Neural progenitor cell (in vitro differentiated cells): ENCODE data around the gene AKAP8. TPM values are rescaled to one million over a fixed set of nuclear protein-coding genes. Genes with fewer than 3 reads are reported as not detected.

Experiments used
- DNase-seq: peaks from one replicate; pipeline ENCODE4 v3.0.0-alpha.2; 2016; ENCODE audit warnings: low spot score
- H2AFZ ChIP-seq: fragments of 200-600 bp; sonication (generic); replicated peaks from 2 replicates; pipeline ENCODE4 v1.6.1; 2016; ENCODE audit warnings: antibody characterized with exemption
- H3F3A ChIP-seq: fragments of 200-600 bp; sonication (generic); 2 replicates; pipeline ENCODE4 v1.6.1; 2016; ENCODE audit warnings: antibody characterized with exemption, low read depth
- H3K27ac ChIP-seq: fragments of 200-600 bp; sonication (generic); 2 replicates; pipeline ENCODE4 v1.5.1; 2016; ENCODE audit warnings: mild to moderate bottlenecking
- H3K27me3 ChIP-seq: fragments of 200-600 bp; sonication (generic); 2 replicates; pipeline ENCODE4 v1.6.1; 2016; ENCODE audit warnings: mild to moderate bottlenecking, moderate library complexity
- H3K36me3 ChIP-seq: fragments of 200-600 bp; sonication (generic); 2 replicates; pipeline ENCODE4 v1.5.1; 2016
- H3K4me1 ChIP-seq: fragments of 200-600 bp; sonication (generic); 2 replicates; pipeline ENCODE4 v1.6.1; 2016; ENCODE audit warnings: mixed run types
- H3K4me2 ChIP-seq: fragments of 200-600 bp; sonication (generic); 2 replicates; pipeline ENCODE4 v1.6.1; 2016
- H3K4me3 ChIP-seq: fragments of 200-600 bp; sonication (generic); 2 replicates; pipeline ENCODE4 v1.5.1; 2016
- H3K79me2 ChIP-seq: fragments of 200-600 bp; sonication (generic); 2 replicates; pipeline ENCODE4 v1.6.1; 2016; ENCODE audit warnings: low read depth
- H3K9ac ChIP-seq: fragments of 200-600 bp; sonication (generic); 2 replicates; pipeline ENCODE4 v1.6.1; 2016
- H3K9me3 ChIP-seq: fragments of 200-600 bp; sonication (generic); 2 replicates; pipeline ENCODE4 v1.5.1; 2016; ENCODE audit warnings: low read depth
- H4K20me1 ChIP-seq: fragments of 200-600 bp; sonication (generic); 2 replicates; pipeline ENCODE4 v1.6.1; 2016; ENCODE audit warnings: low read depth
- H3K27ac Mint-ChIP-seq: 3 replicates; pipeline ENCODE4 v1.8.0; 2021; ENCODE audit warnings: mixed read lengths
- H3K27me3 Mint-ChIP-seq: 2 replicates; pipeline ENCODE4 v1.8.0; 2022; ENCODE audit warnings: low read depth, mild to moderate bottlenecking, inconsistent platforms, moderate library complexity, mixed read lengths; ENCODE audit not compliant: insufficient read depth
- H3K36me3 Mint-ChIP-seq: 3 replicates; pipeline ENCODE4 v1.8.0; 2021; ENCODE audit warnings: mixed read lengths
- H3K4me1 Mint-ChIP-seq: 3 replicates; pipeline ENCODE4 v1.8.0; 2021; ENCODE audit warnings: mixed read lengths
- H3K4me3 Mint-ChIP-seq: 3 replicates; pipeline ENCODE4 v1.8.0; 2021; ENCODE audit warnings: mild to moderate bottlenecking, moderate library complexity, mixed read lengths
- H3K9me3 Mint-ChIP-seq: 3 replicates; pipeline ENCODE4 v1.8.0; 2020; ENCODE audit warnings: mixed read lengths
- CTCF ChIP-seq: fragments of 200-600 bp; sonication (generic); IDR thresholded peaks from 2 replicates; pipeline ENCODE4 v1.5.1; 2017; ENCODE audit warnings: antibody characterized with exemption, mild to moderate bottlenecking
- EZH2 ChIP-seq: fragments of 200-600 bp; sonication (generic); IDR thresholded peaks from 2 replicates; pipeline ENCODE4 v1.6.1; 2017; ENCODE audit warnings: antibody characterized with exemption, mild to moderate bottlenecking, moderate library complexity
- EZH2phosphoT487 ChIP-seq: fragments of 200-600 bp; sonication (generic); IDR thresholded peaks from 2 replicates; pipeline ENCODE4 v1.6.1; 2017; ENCODE audit warnings: antibody characterized with exemption
- total RNA-seq: library from RNA; depleted of rRNA; stranded (reverse); fragments of >200 nt; gene quantifications from 2 replicates; pipeline ENCODE4 v1.2.3, GENCODE V29; 2015; ENCODE audit warnings: low replicate concordance

AKAP8 gene
- total RNA-seq, 1 donor from 2014 or later = 20.1 TPM

- no peak overlapping the region for H3K27ac ChIP-seq
- H3K9me3 Mint-ChIP-seq = no peaks in the 10 kb centered on the region
- DNase-seq = no peak
- H3K4me1 ChIP-seq = no peaks in the 10 kb centered on the region
- H3K27me3 Mint-ChIP-seq = no peaks in the 10 kb centered on the region
- H4K20me1 ChIP-seq = peaks cover 67% of the 10 kb centered on the region
- H2AFZ ChIP-seq = no peak overlapping the region
- no peak overlapping the region for H3K4me3 Mint-ChIP-seq
- peaks cover 8% of the 10 kb centered on the region for H3F3A ChIP-seq
- no peak overlapping the region for H3K4me2 ChIP-seq
- H3K27me3 ChIP-seq = no peaks in the 10 kb centered on the region
- H3K36me3 ChIP-seq = peaks cover 5% of the 10 kb centered on the region
- TF ChIP-seq EZH2 (no peak), EZH2phosphoT487 (no peak), CTCF (no peak)
- H3K4me3 ChIP-seq = no peak overlapping the region
- no peak overlapping the region for H3K27ac Mint-ChIP-seq
- H3K4me1 Mint-ChIP-seq = peaks cover 20% of the 10 kb centered on the region
- no peaks in the 10 kb centered on the region for H3K9me3 ChIP-seq
- peaks cover 81% of the 10 kb centered on the region for H3K79me2 ChIP-seq
- no peak overlapping the region for H3K9ac ChIP-seq
- H3K36me3 Mint-ChIP-seq = peaks cover 12% of the 10 kb centered on the region
These were observed 5.4 kb downstream of the AKAP8 start for GRCh38 chr19:15374105-15374651.

DNA sequence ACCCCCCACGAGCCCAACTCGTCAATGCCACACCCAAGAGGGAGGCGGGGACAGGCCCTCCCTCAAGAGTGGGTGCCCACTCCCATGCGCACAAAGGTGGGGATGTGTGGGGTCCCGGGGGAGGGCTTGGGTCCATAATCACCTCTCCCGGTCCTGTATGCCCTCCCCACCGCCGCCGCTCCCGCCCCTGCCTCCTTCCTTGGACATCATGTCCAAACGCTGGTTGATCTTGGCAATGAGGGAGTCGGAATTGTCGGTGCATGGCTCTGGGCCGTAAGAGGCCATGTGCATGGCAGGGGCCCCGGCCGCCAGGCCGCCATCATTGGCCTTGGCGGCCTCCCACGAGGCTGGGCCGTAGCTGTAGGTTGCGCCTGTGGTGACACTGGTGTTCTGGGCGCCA, 5.9 kb downstream of the AKAP8 start:
- no peak for DNase-seq
- Histone ChIP-seq H3K27ac (no peak overlapping the region), H3K4me1 (no peaks in the 10 kb centered on the region), H3K79me2 (peaks cover 76% of the 10 kb centered on the region), H3K36me3 (peaks cover 5% of the 10 kb centered on the region), H3K27me3 (no peaks in the 10 kb centered on the region), H4K20me1 (peaks cover 65% of the 10 kb centered on the region), H3K4me2 (no peak overlapping the region), H3K9ac (no peak overlapping the region), H3K4me3 (no peak overlapping the region), H2AFZ (no peak overlapping the region), H3K9me3 (no peaks in the 10 kb centered on the region), H3F3A (peaks cover 3% of the 10 kb centered on the region)
- Mint-ChIP-seq H3K4me3 (no peak overlapping the region), H3K27me3 (no peaks in the 10 kb centered on the region), H3K27ac (no peak overlapping the region), H3K9me3 (no peaks in the 10 kb centered on the region), H3K36me3 (peaks cover 14% of the 10 kb centered on the region), H3K4me1 (peaks cover 20% of the 10 kb centered on the region)
- no peak for TF ChIP-seq EZH2phosphoT487
- no peak for TF ChIP-seq EZH2
- TF ChIP-seq CTCF = no peak

- peaks cover 5% of the 10 kb centered on the region for H3K36me3 ChIP-seq
- no peaks in the 10 kb centered on the region for H3K9me3 ChIP-seq
- peaks cover 68% of the 10 kb centered on the region for H3K79me2 ChIP-seq
- H3K9ac ChIP-seq = no peak overlapping the region
- no peak for DNase-seq
- no peak overlapping the region for H3K4me2 ChIP-seq
- H3K27me3 ChIP-seq = no peaks in the 10 kb centered on the region
- no peak overlapping the region for H3K4me3 Mint-ChIP-seq
- H3K27me3 Mint-ChIP-seq = no peaks in the 10 kb centered on the region
- H2AFZ ChIP-seq = no peak overlapping the region
- no peak overlapping the region for H3K4me3 ChIP-seq
- no peak overlapping the region for H3K27ac ChIP-seq
- peaks cover 16% of the 10 kb centered on the region for H3K36me3 Mint-ChIP-seq
- no peak for TF ChIP-seq CTCF
- no peak for TF ChIP-seq EZH2
- no peak for TF ChIP-seq EZH2phosphoT487
- H3K4me1 ChIP-seq = no peaks in the 10 kb centered on the region
- no peaks in the 10 kb centered on the region for H3F3A ChIP-seq
- no peak overlapping the region for H3K27ac Mint-ChIP-seq
- peaks cover 57% of the 10 kb centered on the region for H4K20me1 ChIP-seq
- no peaks in the 10 kb centered on the region for H3K9me3 Mint-ChIP-seq
- H3K4me1 Mint-ChIP-seq = peaks cover 14% of the 10 kb centered on the region
These were observed 6.7 kb downstream of the AKAP8 start for GRCh38 chr19:15372891-15373301.
